ENCODE measurements around the gene PROSER1. TPM values are rescaled to one million over a fixed set of nuclear protein-coding genes. Genes with fewer than 3 reads are reported as not detected.

The PROSER1 gene
- total and polyA plus RNA-seq, 2 of the 4 experiments (the other 2 are of a cell fraction): 2.0 to 13.4 TPM

- BruUV-seq (replicated peaks): no TSS peak
These were observed 10.9 kb upstream of the PROSER1 start for GRCh38 chr13:39048806-39049205.

More at GRCh38 chr13:39048806-39049205, 10.9 kb upstream of the PROSER1 start:
- Histone ChIP-seq H3K79me1 (ENCODE audit: low read depth in 1 of 2, low read length in 2 of 2) (no peaks in the 10 kb centered on the region), H3K9ac (ENCODE audit: low read depth, low read length) (no peak overlapping the region), H3K4me3 (ENCODE audit: insufficient read depth, low read depth, low read length) (no peak overlapping the region), H3K36me3 (ENCODE audit: control insufficient read depth, insufficient read depth, low read length) (0 out of 2 replicates have a peak, but pooled peaks cover 2% of the 10 kb centered on the region), H4K20me1 (ENCODE audit: insufficient read depth, low read length) (no peaks in the 10 kb centered on the region), H4K91ac (ENCODE audit: insufficient read depth, low read depth, low read length) (no peak overlapping the region), H3K4ac (ENCODE audit: low read depth, low read length) (no peak overlapping the region), H3K9me1 (ENCODE audit: insufficient read depth, low read length) (no peaks in the 10 kb centered on the region), H2BK15ac (ENCODE audit: low read depth, low read length) (no peak overlapping the region), H2BK120ac (ENCODE audit: low read depth, low read length) (no peak overlapping the region), H2BK20ac (ENCODE audit: low read depth, low read length) (no peak overlapping the region), H3K4me1 (ENCODE audit: control insufficient read depth, insufficient read depth, low read length) (no peaks in the 10 kb centered on the region), H2AK5ac (ENCODE audit: low read depth, low read length) (no peak overlapping the region), H3K9me3 (ENCODE audit: control insufficient read depth, insufficient read depth, low read length) (no peaks in the 10 kb centered on the region), H3K23ac (ENCODE audit: low read depth, low read length) (no peak overlapping the region), H4K8ac (ENCODE audit: low read depth in 2 of 2, low read length in 2 of 2) (no peak overlapping the region), H3K18ac (ENCODE audit: low read depth, low read length) (no peak overlapping the region), H3K4me2 (ENCODE audit: low read depth, low read length) (no peak overlapping the region), H2AFZ (replicated peaks; ENCODE audit: low read length, poor library complexity) (no peak overlapping the region), H3K27me3 (ENCODE audit: control insufficient read depth, insufficient read depth, low read length) (no peaks in the 10 kb centered on the region), H3K56ac (ENCODE audit: extremely low read depth, insufficient read depth, low read length) (no peak overlapping the region), H3K14ac (replicated peaks; ENCODE audit: low read depth, low read length) (no peak overlapping the region), H2BK5ac (ENCODE audit: low read depth, low read length, poor library complexity, severe bottlenecking) (no peak overlapping the region), H4K5ac (ENCODE audit: low read depth, low read length) (no peak overlapping the region), H3K27ac (ENCODE audit: insufficient read depth, low read length) (no peak overlapping the region), H2AK9ac (replicated peaks; ENCODE audit: low read depth, low read length, poor library complexity) (no peak overlapping the region)
- intact Hi-C loops (cut with micrococcal nuclease) (loop anchor here (10.0 kb wide), 1 partner anchor 1636 kb away; no protein-coding TSS in a partner anchor), dilution Hi-C loops (cut with HindIII; ENCODE audit: low sequenced_read_pairs, unreplicated experiment) (no loop called here), in situ Hi-C loops (cut with MboI; ENCODE audit: low sequenced_read_pairs) (no loop called here)
- POLR2A ChIA-PET (ENCODE audit: unreplicated experiment): no interaction called here
- CTCF ChIA-PET: interaction anchor here (0.6 to 1.1 kb wide), 2 partner anchors 13 to 54 kb away, joined by 3 read pairs; no protein-coding TSS in a partner anchor
- TF ChIP-seq ELK1 (IDR thresholded peaks at IDR 0.05; ENCODE audit: borderline replicate concordance, low read depth, low read length) (no peak), RFX5 (IDR thresholded peaks at IDR 0.05; ENCODE audit: low read depth, low read length) (no peak), MAFK (IDR thresholded peaks at IDR 0.05; ENCODE audit: low read depth, low read length) (no peak), NFE2L2 (IDR thresholded peaks at IDR 0.05; ENCODE audit: low read depth, low read length) (no peak), POLR2A (IDR thresholded peaks at IDR 0.05; ENCODE audit: low read depth, low read length) (no peak), USF2 (IDR thresholded peaks at IDR 0.05; ENCODE audit: low read depth, low read length) (no peak), CEBPB (IDR thresholded peaks at IDR 0.05; ENCODE audit: low read depth, low read length) (no peak), RAD21 (IDR thresholded peaks at IDR 0.05; ENCODE audit: low read length) (no peak), RCOR1 (IDR thresholded peaks at IDR 0.05; ENCODE audit: insufficient replicate concordance, low read length) (no peak)
- DNase-seq (no peak), ATAC-seq (ENCODE audit: low read depth) (no peak)
